RCC 7860 (cell line): ENCODE measurements around the gene ROPN1.

Experiments
- DNase-seq: peaks from one replicate; pipeline ENCODE4 v3.0.0-alpha.2; 2015; ENCODE audit warnings: low spot score
- FAIRE-seq: peaks from 2 replicates; lab custom pipeline; 2012; peaks lifted over from hg19 to GRCh38; lab: Jason Lieb, UNC

ROPN1 gene

GRCh38 chr3:123951522-123952447 lies 40.1 kb downstream of the ROPN1 start:
- FAIRE-seq (no peak), DNase-seq (no peak)

DNA sequence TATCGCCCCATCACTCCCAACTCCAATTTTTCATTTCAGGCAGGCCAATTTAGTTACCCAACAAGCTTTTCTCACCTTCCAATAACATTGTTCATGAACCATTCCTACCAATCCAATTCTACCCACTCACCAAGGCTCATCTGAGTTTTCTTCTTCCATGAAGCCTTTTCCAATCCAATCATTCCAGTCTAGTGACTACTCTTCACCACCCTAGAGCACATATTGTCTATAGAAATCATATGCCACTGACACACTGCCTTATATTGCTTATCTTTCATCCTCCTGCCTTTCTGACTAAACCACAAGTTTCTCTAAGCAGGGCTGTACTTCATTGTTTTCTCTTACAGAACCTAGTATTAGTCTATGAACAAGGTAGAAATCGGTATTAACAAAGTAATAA lies 42.3 kb downstream of the ROPN1 start:
- no peak for DNase-seq
- FAIRE-seq = no peak

DNA sequence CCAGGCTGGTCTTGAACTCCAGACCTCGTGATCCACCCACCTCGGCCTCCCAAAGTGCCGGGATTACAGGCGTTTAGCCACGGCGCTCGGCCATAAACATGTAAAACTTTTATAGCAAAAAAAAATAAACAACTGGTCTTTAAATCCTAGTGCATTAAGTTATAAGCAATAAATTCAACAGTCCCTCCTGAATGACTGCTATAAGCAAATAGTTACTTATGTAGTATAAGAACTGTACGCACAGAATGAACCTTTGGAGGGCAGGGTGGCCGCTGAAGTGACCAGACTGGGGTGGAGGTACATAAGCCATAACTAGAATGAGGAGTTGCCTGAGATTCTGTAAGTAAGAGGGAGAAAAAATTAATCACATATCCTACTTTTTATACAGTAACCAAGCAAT lies 43.5 kb downstream of the ROPN1 start:
- no peak for DNase-seq
- FAIRE-seq = no peak

GRCh38 chr3:123947482-123947881 lies 44.4 kb downstream of the ROPN1 start:
- FAIRE-seq = no peak
- DNase-seq = no peak

GRCh38 chr3:123941542-123941941 lies 50.4 kb downstream of the ROPN1 start:
- no peak for DNase-seq
- FAIRE-seq = no peak

GRCh38 chr3:123941121-123941520 lies 50.8 kb downstream of the ROPN1 start:
- FAIRE-seq (peak; percentile 18), DNase-seq (no peak)

DNA sequence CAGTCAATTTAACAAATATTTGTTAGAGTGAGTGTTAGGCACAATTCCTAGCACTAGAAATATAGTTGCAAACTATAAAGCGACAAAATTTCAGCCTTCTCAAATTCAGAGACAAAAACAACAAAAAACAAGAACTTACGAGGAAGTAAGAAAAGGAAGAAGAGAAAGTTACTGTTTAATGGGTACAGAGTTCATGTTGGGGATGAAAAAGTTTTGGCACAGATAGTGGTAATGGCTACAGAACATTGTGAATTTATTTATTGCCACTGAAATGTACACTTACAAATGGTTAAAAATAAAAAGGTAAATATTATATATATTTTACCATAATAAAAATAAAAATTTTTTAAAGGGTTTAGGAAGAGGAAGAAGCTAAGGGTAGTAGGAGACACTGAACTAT lies 52.2 kb downstream of the ROPN1 start:
- no peak for DNase-seq

DNA sequence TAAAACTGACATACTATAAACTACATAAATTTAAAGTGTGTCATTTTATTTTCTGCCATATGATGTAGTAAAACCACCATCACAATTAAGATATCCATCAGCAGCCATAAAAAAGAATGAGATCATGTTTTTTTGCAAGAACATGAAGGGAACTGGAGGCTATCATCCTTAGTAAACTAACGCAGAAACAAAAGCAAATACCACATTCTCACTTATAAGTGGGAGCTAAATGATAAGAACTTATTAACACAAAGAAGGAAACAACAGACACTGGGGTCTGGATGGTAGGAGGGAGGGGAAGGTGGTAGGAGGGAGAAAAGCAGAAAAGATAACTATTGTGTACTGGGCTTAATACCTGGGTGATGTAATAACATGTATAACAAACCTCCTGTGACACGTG lies 55.5 kb downstream of the ROPN1 start:
- FAIRE-seq (no peak), DNase-seq (no peak)

More for the DNA sequence above, 52.2 kb downstream of the ROPN1 start:
- FAIRE-seq = no peak

DNA sequence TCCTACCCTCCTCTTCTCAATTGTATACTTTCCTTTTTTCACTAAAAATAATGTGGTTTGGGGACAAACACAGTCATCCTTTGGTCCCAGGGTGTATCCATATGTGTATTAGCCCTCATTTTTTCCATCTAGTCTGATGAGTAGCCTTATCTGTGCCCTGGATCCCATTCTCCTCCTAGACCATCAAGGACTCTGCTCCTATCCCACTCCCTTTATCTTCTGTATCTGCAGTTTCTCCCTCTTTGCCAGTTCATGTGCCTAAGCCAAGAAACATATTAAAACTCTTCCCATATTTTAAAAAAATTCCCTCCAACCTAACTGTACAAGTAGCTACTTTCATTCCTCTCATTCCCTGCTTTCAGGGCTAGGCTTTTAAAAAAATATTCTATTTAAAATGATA lies 56.1 kb downstream of the ROPN1 start:
- no peak for FAIRE-seq

GRCh38 chr3:123934250-123934649 lies 57.7 kb downstream of the ROPN1 start:
- no peak for DNase-seq
- peak; percentile 51 for FAIRE-seq

More for the DNA sequence above, 56.1 kb downstream of the ROPN1 start:
- no peak for DNase-seq

- FAIRE-seq (no peak), DNase-seq (no peak)
These were observed 61.5 kb downstream of the ROPN1 start for GRCh38 chr3:123930445-123930844.

DNA sequence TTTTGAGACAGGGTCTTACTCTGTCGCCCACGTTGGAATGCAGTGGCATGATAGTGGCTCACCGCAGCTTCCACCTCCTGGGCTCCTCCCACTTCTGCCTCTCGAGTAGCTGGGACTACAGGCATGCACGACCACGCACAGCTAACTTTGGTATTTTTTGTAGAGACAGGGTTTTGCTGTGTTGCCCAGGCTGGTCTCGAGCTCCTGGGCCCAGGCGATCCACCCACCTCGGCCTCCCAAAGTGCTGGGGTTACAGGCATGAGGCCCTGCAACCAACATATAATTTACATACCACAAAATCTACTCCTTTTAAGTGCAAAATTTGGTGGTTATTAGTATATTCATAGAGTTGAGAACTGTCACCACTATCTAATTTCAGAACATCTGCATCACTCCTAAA lies 62.6 kb downstream of the ROPN1 start:
- FAIRE-seq = no peak
- DNase-seq = no peak

GRCh38 chr3:123926396-123926795 lies 65.5 kb downstream of the ROPN1 start:
- FAIRE-seq = peak; percentile 85
- DNase-seq = no peak

DNA sequence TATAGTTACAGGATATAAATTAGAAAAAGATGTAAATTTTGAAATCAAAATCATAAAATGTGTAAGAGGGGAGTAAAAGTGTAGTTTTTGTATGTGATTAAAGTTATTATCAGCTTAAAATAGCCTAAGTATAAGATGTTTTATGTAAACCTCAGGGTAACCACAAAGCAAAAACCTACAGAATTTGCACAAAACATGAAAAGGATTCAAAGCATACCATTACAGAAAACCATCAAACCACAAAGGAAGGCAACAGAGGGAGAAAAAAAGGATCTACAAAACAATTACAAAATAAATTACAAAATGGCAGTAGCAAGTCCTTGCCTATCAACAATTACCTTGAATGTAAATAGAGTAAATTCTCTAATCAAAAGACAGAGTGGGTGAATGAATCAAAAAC lies 71.1 kb downstream of the ROPN1 start:
- no peak for FAIRE-seq
- no peak for DNase-seq

- no peak for DNase-seq
These were observed 71.5 kb downstream of the ROPN1 start for GRCh38 chr3:123920383-123920782.

DNA sequence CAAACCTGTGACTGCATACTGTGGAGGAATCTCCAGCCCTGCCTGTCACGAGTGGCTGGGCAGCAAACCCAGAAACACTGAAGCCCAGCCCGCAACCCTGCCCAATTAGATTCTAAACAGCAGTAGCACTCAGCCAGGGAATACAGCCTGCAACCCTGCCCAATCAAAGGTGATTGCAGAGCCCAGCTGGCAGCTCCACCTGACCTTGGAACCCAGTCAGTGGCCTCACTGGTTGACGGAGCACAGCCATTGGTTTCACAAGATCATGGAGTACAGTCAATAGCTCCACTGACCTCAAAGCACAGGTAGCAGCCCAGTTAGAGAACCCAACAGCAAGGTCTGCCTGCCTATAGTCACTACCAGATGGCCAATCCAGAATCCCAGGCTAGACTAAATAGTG lies 72.6 kb downstream of the ROPN1 start:
- no peak for FAIRE-seq
- no peak for DNase-seq

More at GRCh38 chr3:123920383-123920782, 71.5 kb downstream of the ROPN1 start:
- FAIRE-seq = no peak
